ENCODE data around the gene OR8A1. TPM values are rescaled to one million over a fixed set of nuclear protein-coding genes. Genes with fewer than 3 reads are reported as not detected.

OR8A1 gene
- total RNA-seq, 1 donor from 2014 or later = 0.07 TPM

DNA sequence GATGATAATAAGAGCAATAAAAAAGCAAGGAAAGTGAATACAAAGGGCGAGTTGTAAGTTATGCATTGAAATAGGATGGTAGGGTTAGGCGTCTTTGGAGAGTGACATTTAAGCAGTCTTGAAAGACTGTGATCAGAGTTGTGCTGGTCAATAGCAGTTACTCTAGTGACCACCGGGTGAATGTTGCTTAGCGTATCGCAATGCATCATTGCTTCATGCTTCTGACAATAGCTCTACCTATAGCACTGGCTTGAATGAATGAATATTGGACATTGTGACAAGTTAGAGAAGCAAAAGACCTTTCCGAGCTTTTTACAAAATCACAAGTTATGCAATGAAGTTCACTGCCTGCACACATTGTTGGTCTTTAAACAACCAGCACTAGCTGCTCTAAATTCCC is 18.6 kb upstream of the OR8A1 start:
- TF ChIP-seq, protein P1, sequence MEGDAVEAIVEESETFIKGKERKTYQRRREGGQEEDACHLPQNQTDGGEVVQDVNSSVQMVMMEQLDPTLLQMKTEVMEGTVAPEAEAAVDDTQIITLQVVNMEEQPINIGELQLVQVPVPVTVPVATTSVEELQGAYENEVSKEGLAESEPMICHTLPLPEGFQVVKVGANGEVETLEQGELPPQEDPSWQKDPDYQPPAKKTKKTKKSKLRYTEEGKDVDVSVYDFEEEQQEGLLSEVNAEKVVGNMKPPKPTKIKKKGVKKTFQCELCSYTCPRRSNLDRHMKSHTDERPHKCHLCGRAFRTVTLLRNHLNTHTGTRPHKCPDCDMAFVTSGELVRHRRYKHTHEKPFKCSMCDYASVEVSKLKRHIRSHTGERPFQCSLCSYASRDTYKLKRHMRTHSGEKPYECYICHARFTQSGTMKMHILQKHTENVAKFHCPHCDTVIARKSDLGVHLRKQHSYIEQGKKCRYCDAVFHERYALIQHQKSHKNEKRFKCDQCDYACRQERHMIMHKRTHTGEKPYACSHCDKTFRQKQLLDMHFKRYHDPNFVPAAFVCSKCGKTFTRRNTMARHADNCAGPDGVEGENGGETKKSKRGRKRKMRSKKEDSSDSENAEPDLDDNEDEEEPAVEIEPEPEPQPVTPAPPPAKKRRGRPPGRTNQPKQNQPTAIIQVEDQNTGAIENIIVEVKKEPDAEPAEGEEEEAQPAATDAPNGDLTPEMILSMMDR (IDR thresholded peaks at IDR 0.05) = no peak
- Mint-ChIP-seq H3K36me3 (ENCODE audit: low read depth) (no peaks in the 10 kb centered on the region), H3K27me3 (ENCODE audit: low read depth) (peaks cover 3% of the 10 kb centered on the region), H3K4me1 (ENCODE audit: low read depth) (no peaks in the 10 kb centered on the region), H3K27ac (ENCODE audit: unreplicated experiment) (no peak overlapping the region), H3K9me3 (ENCODE audit: low read depth) (peaks cover 3% of the 10 kb centered on the region), H3K4me3 (ENCODE audit: unreplicated experiment) (no peak overlapping the region)
- no peak for DNase-seq (ENCODE audit: low spot score)

DNA sequence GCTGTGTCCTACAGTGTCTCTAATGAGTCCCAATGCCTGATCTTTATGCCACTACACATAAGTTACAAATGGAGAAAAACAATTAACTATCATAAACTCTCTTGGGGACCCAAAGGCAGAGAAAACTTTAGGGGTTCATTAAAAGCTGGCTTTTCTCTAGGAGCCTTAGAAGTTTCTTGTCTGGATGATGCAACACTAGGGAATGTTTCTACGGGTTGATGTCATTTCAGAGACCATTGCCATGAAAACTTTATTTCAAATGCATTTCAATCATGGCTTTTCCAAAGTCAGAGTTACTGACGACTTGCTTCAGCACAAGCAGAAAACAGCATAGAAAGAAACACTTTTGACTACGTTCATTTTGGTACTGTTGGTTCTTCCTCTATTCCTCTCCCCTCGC is 17.8 kb upstream of the OR8A1 start:
- Mint-ChIP-seq H3K4me3 (ENCODE audit: unreplicated experiment) (no peak overlapping the region), H3K4me1 (ENCODE audit: low read depth) (no peaks in the 10 kb centered on the region), H3K36me3 (ENCODE audit: low read depth) (no peaks in the 10 kb centered on the region), H3K27me3 (ENCODE audit: low read depth) (peaks cover 6% of the 10 kb centered on the region), H3K27ac (ENCODE audit: unreplicated experiment) (no peak overlapping the region), H3K9me3 (ENCODE audit: low read depth) (peaks cover 3% of the 10 kb centered on the region)
- no peak for DNase-seq (ENCODE audit: low spot score)
- TF ChIP-seq, protein P1 (IDR thresholded peaks at IDR 0.05) = no peak

DNA sequence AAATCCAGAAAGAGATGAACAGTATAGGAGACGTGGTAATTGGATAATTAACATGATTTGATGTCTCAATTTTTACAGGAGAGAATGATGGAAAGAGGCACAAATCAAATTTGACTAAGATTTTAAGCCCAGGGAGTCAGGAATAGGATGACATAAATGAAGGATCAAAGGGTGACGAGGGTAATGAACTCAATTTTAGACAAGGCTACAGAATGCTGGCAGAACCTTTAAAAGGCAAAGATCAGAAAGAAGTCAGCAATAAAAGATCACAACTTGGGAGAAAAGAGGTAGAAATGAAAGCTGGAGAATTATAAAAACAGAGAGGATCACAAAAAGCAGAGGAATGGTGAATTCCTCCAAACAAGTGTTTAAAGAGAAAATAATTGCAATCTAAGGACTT is 13.0 kb upstream of the OR8A1 start:
- Mint-ChIP-seq H3K36me3 (ENCODE audit: low read depth) (no peaks in the 10 kb centered on the region), H3K9me3 (ENCODE audit: low read depth) (peaks cover 3% of the 10 kb centered on the region), H3K27me3 (ENCODE audit: low read depth) (peaks cover 18% of the 10 kb centered on the region), H3K4me1 (ENCODE audit: low read depth) (no peaks in the 10 kb centered on the region), H3K27ac (ENCODE audit: unreplicated experiment) (no peak overlapping the region), H3K4me3 (ENCODE audit: unreplicated experiment) (no peak overlapping the region)
- DNase-seq (ENCODE audit: low spot score) = no peak
- TF ChIP-seq, protein P1 (IDR thresholded peaks at IDR 0.05) = no peak

DNA sequence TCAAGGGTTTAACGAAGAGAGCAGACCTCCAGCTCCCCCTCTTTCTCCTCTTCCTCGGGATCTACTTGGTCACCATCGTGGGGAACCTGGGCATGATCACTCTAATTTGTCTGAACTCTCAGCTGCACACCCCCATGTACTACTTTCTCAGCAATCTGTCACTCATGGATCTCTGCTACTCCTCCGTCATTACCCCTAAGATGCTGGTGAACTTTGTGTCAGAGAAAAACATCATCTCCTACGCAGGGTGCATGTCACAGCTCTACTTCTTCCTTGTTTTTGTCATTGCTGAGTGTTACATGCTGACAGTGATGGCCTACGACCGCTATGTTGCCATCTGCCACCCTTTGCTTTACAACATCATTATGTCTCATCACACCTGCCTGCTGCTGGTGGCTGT is 363 bp downstream of the OR8A1 start:
- no peak overlapping the region for H3K4me3 Mint-ChIP-seq (ENCODE audit: unreplicated experiment)
- DNase-seq (ENCODE audit: low spot score) = no peak
- no peaks in the 10 kb centered on the region for H3K4me1 Mint-ChIP-seq (ENCODE audit: low read depth)
- no peak overlapping the region for H3K27ac Mint-ChIP-seq (ENCODE audit: unreplicated experiment)
- no peaks in the 10 kb centered on the region for H3K36me3 Mint-ChIP-seq (ENCODE audit: low read depth)
- TF ChIP-seq, protein P1 (IDR thresholded peaks at IDR 0.05) = no peak
- peaks cover 24% of the 10 kb centered on the region for H3K27me3 Mint-ChIP-seq (ENCODE audit: low read depth)
- peaks cover 11% of the 10 kb centered on the region for H3K9me3 Mint-ChIP-seq (ENCODE audit: low read depth)

DNA sequence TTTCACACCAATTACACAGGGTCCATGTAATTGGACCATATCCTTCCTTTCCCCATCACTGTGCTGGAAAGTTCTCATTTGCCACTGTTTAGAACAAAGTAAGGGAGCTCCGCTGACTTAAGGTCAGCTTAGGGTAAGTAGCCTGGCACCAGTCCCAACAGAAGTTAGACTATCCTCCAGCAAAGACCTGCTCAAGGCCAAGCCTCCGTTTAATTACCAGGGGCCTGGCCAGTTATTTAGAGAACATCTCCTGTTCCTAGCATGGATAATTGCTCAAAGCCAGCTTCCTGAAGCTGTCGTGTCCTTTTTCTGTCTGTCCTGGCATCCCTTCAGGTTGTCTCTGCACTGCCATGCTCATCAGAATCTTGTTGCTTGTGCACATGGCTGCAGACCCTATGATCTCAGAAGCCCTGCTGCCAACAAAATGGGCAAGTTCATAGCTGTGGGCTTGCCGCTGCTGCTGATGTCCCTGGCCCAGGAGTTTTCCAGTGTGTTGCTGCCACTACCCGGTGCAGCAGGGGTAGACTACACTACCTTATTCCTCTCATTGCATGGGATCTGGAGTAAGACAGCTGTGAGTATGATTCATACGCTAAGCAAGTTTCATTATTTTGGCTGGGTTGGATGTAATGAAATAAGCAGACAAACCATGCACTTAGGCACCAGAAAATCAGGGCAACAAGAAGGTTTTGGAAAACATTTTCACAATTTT is 8.1 kb downstream of the OR8A1 start:
- TF ChIP-seq, protein P1 (IDR thresholded peaks at IDR 0.05) = no peak
- Mint-ChIP-seq H3K36me3 (ENCODE audit: low read depth) (no peaks in the 10 kb centered on the region), H3K27me3 (ENCODE audit: low read depth) (peaks cover 31% of the 10 kb centered on the region), H3K4me1 (ENCODE audit: low read depth) (no peaks in the 10 kb centered on the region), H3K27ac (ENCODE audit: unreplicated experiment) (no peak overlapping the region), H3K9me3 (ENCODE audit: low read depth) (peaks cover 11% of the 10 kb centered on the region), H3K4me3 (ENCODE audit: unreplicated experiment) (no peak overlapping the region)
- no peak for DNase-seq (ENCODE audit: low spot score)
